ENCODE measurements around the gene MALT1.

GRCh38 chr18:58635891-58636290 is 35.4 kb upstream of the MALT1 start:
- TF ChIP-seq POLR2A (IDR thresholded peaks at IDR 0.05) (no peak), CTCF (IDR thresholded peaks at IDR 0.05) (no peak), POLR2AphosphoS5 (IDR thresholded peaks at IDR 0.05) (no peak)

Measured in sigmoid colon (tissue), 4 donors.